Vagina (tissue), 2 donors: ENCODE results near the gene CCDC148. TPM values are rescaled to one million over a fixed set of nuclear protein-coding genes. Genes with fewer than 3 reads are reported as not detected.

ENCODE experiments used
- DNase-seq, 2 donors: peaks; one replicate each; pipeline ENCODE4 v3.0.0-alpha.2; 2017; ENCODE audit errors: extremely low spot score in 2 of 2
- H3K27ac ChIP-seq: fragments of 200-600 bp; sonication (generic); one replicate; pipeline ENCODE4 v1.5.1; 2019
- H3K27me3 ChIP-seq: fragments of 200-600 bp; sonication (generic); one replicate; pipeline ENCODE4 v1.5.1; 2019
- H3K36me3 ChIP-seq, 2 donors: fragments of 200-600 bp; sonication (generic); one replicate each; pipeline ENCODE4 v1.5.1; 2017 to 2019
- H3K4me1 ChIP-seq: fragments of 200-600 bp; sonication (generic); one replicate; pipeline ENCODE4 v1.5.1; 2019
- H3K4me3 ChIP-seq, 2 donors: fragments of 200-600 bp; sonication (generic); 1 replicate in 1 of 2; 2 replicates in 1 of 2; pipeline ENCODE4 v1.5.1; 2016 to 2019
- H3K9me3 ChIP-seq: fragments of 200-600 bp; sonication (generic); one replicate; pipeline ENCODE4 v1.5.1; 2019
- CTCF ChIP-seq, 3 experiments: fragments of 450-650 bp in 2 of 3; fragments of 200-600 bp in 1 of 3; sonication (generic) in 1 of 3; IDR thresholded peaks; one replicate each; pipeline ENCODE4 v1.5.1; 2017 to 2019; ENCODE audit warnings: antibody characterized with exemption in 3 of 3, mild to moderate bottlenecking in 2 of 3, moderate library complexity in 2 of 3
- POLR2A ChIP-seq, 2 donors: fragments of 450-650 bp; IDR thresholded peaks; one replicate each; pipeline ENCODE4 v1.6.1; 2017; ENCODE audit warnings: antibody characterized with exemption in 2 of 2, mild to moderate bottlenecking in 2 of 2, moderate library complexity in 2 of 2
- POLR2AphosphoS5 ChIP-seq, 2 donors: sonication (generic); formaldehyde crosslinking; IDR thresholded peaks; one replicate each; pipeline ENCODE4 v1.9.0; 2017; ENCODE audit warnings: antibody characterized with exemption in 2 of 2, mild to moderate bottlenecking in 2 of 2, low read depth in 1 of 2; ENCODE audit not compliant: insufficient read depth in 1 of 2
- intact Hi-C: fragments of 100-400 bp; cut with DNase I; formaldehyde crosslinking; loops from one replicate; pipeline ENCODE4 v1.15.1; 2023
- total RNA-seq: library from RNA; depleted of rRNA; stranded (reverse); fragments of >200 nt; gene quantifications from one replicate; pipeline ENCODE4 v1.2.3, GENCODE V29; 2016

Gene CCDC148
- total RNA-seq, 1 donor from 2014 or later: not detected

- no peaks in the 10 kb centered on the region for H3K36me3 ChIP-seq
- DNase-seq: no peak
- no peaks in the 10 kb centered on the region for H3K4me1 ChIP-seq
- intact Hi-C loops: no loop called here
- H3K9me3 ChIP-seq: no peaks in the 10 kb centered on the region
- no peak overlapping the region for H3K27ac ChIP-seq
- no peak overlapping the region for H3K4me3 ChIP-seq
- no peak for TF ChIP-seq CTCF (IDR thresholded peaks at IDR 0.05)
- no peak for TF ChIP-seq POLR2AphosphoS5 (IDR thresholded peaks at IDR 0.05; ENCODE audit: insufficient read depth in 1 of 2, low read depth in 1 of 2)
- no peak for TF ChIP-seq POLR2A (IDR thresholded peaks at IDR 0.05)
- H3K27me3 ChIP-seq: no peaks in the 10 kb centered on the region
Observed at GRCh38 chr2:158305501-158305900, 151.1 kb downstream of the CCDC148 start.

- no peaks in the 10 kb centered on the region for H3K9me3 ChIP-seq
- no peak for DNase-seq
- H3K27me3 ChIP-seq: no peaks in the 10 kb centered on the region
- intact Hi-C loops: no loop called here
- no peaks in the 10 kb centered on the region for H3K4me1 ChIP-seq
- no peaks in the 10 kb centered on the region for H3K36me3 ChIP-seq
- no peak overlapping the region for H3K4me3 ChIP-seq
- TF ChIP-seq CTCF (IDR thresholded peaks at IDR 0.05) (no peak), POLR2A (IDR thresholded peaks at IDR 0.05) (no peak), POLR2AphosphoS5 (IDR thresholded peaks at IDR 0.05; ENCODE audit: insufficient read depth in 1 of 2, low read depth in 1 of 2) (no peak)
- no peak overlapping the region for H3K27ac ChIP-seq
Observed at GRCh38 chr2:158300394-158300793, 156.2 kb downstream of the CCDC148 start.

- DNase-seq: no peak
- TF ChIP-seq POLR2A (IDR thresholded peaks at IDR 0.05) (no peak), POLR2AphosphoS5 (IDR thresholded peaks at IDR 0.05; ENCODE audit: insufficient read depth in 1 of 2, low read depth in 1 of 2) (no peak), CTCF (IDR thresholded peaks at IDR 0.05) (no peak)
- intact Hi-C loops: no loop called here
- Histone ChIP-seq H3K4me1 (no peaks in the 10 kb centered on the region), H3K36me3 (no peaks in the 10 kb centered on the region), H3K9me3 (no peaks in the 10 kb centered on the region), H3K27ac (no peak overlapping the region), H3K4me3 (no peak overlapping the region), H3K27me3 (no peaks in the 10 kb centered on the region)
Observed at GRCh38 chr2:158297606-158298005, 158.9 kb downstream of the CCDC148 start.

- Histone ChIP-seq H3K27ac (no peak overlapping the region), H3K4me3 (no peak overlapping the region), H3K9me3 (no peaks in the 10 kb centered on the region), H3K4me1 (peaks cover under 1% of the 10 kb centered on the region), H3K27me3 (no peaks in the 10 kb centered on the region), H3K36me3 (no peaks in the 10 kb centered on the region)
- intact Hi-C loops: no loop called here
- no peak for TF ChIP-seq POLR2A (IDR thresholded peaks at IDR 0.05)
- no peak for TF ChIP-seq CTCF (IDR thresholded peaks at IDR 0.05)
- no peak for TF ChIP-seq POLR2AphosphoS5 (IDR thresholded peaks at IDR 0.05; ENCODE audit: insufficient read depth in 1 of 2, low read depth in 1 of 2)
- no peak for DNase-seq
Observed at GRCh38 chr2:158297120-158297519, 159.4 kb downstream of the CCDC148 start.

- Histone ChIP-seq H3K27ac (no peak overlapping the region), H3K9me3 (no peaks in the 10 kb centered on the region), H3K4me3 (no peak overlapping the region), H3K27me3 (no peaks in the 10 kb centered on the region), H3K36me3 (no peaks in the 10 kb centered on the region), H3K4me1 (peaks cover 9% of the 10 kb centered on the region)
- DNase-seq: no peak
- intact Hi-C loops: no loop called here
- TF ChIP-seq POLR2A (IDR thresholded peaks at IDR 0.05): no peak
- no peak for TF ChIP-seq CTCF (IDR thresholded peaks at IDR 0.05)
- no peak for TF ChIP-seq POLR2AphosphoS5 (IDR thresholded peaks at IDR 0.05; ENCODE audit: insufficient read depth in 1 of 2, low read depth in 1 of 2)
Observed at GRCh38 chr2:158293722-158294121, 162.8 kb downstream of the CCDC148 start.
